ENCODE measurements around the gene FYB2.

DNA sequence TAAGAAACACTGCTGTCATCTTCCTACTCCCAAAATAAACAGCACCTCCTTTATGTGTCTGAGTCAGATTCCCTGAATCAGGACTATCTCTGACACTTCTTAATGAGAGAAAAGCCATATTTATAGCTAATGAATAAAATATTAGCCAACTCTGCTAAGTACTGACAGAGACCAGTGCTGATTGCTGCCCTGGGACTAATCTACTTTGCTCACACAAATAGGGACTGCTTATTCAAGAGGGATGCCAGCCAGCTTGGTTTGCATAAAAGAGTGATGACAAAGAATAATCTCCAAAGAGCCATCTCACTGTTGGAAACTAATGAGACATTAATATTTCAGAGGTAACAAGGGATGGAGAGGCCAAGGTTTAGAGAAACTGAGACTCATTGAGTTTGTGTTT is 36.4 kb downstream of the FYB2 start:
- TF ChIP-seq CTCF (IDR thresholded peaks at IDR 0.05; ENCODE audit: low read depth, low read length) = no peak
- TF ChIP-seq POLR2A (IDR thresholded peaks at IDR 0.05; ENCODE audit: extremely low read depth, insufficient read length) = no peak
- TF ChIP-seq MYC (IDR thresholded peaks at IDR 0.05; ENCODE audit: low read depth, low read length) = no peak
- TF ChIP-seq, protein P1, sequence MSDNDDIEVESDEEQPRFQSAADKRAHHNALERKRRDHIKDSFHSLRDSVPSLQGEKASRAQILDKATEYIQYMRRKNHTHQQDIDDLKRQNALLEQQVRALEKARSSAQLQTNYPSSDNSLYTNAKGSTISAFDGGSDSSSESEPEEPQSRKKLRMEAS (IDR thresholded peaks at IDR 0.05; ENCODE audit: low read depth, low read length) = no peak
